Right cardiac atrium (tissue), 5 donors: ENCODE data around the gene TOP3B. TPM values are rescaled to one million over a fixed set of nuclear protein-coding genes. Genes with fewer than 3 reads are reported as not detected.
"Not testable (repeated sequence)": the region's sequence is repeated elsewhere in the genome, so short reads cannot be mapped to it uniquely, and the experiment has no call there.

Source experiments
- ATAC-seq, 2 donors: fragments of 200-7000 bp; cut with Tn5 transposase; one replicate each; pipeline versions ENCODE4 v1.8.0 to v1.9.1; 2020; ENCODE audit warnings: moderate library complexity in 2 of 2, mild to moderate bottlenecking in 1 of 2
- DNase-seq, 3 donors: peaks; one replicate each; pipeline ENCODE4 v3.0.0-alpha.2; 2020
- H3K27ac ChIP-seq: one replicate; pipeline ENCODE4 v1.5.1; 2013; ENCODE audit warnings: mild to moderate bottlenecking, low read length, control low read depth, moderate library complexity
- H3K27me3 ChIP-seq: one replicate; pipeline ENCODE4 v1.6.1; 2013; ENCODE audit not compliant: control insufficient read depth, insufficient read depth
- H3K4me1 ChIP-seq: one replicate; pipeline ENCODE4 v1.6.1; 2013; ENCODE audit warnings: low read length; ENCODE audit not compliant: control insufficient read depth, insufficient read depth
- H3K4me3 ChIP-seq: one replicate; pipeline ENCODE4 v1.5.1; 2013; ENCODE audit warnings: low read length, control low read depth
- H3K9me3 ChIP-seq: one replicate; pipeline ENCODE4 v1.6.1; 2013; ENCODE audit warnings: low read length; ENCODE audit not compliant: control insufficient read depth
- WGBS: extraction: QIAGEN DNeasy Blood & Tissue Kit; methylation state at CpG from one replicate; pipeline ENCODE4 v1.1.7; 2013; 5-methylcytosine and 5-hydroxymethylcytosine counted together
- intact Hi-C, 4 donors: fragments of 100-400 bp; cut with DNase I; formaldehyde crosslinking; loops; one replicate each; pipeline versions ENCODE4 v1.11.0 to v1.14.0; 2022 to 2023
- polyA plus RNA-seq: library from polyadenylated mRNA; stranded (reverse); fragments of 200-250 nt; gene quantifications from one replicate; pipeline ENCODE4 v1.2.3, GENCODE V29; 2013
- total RNA-seq, 4 donors: library from RNA; stranded (reverse); fragmentation: NEBNext Ultra II Directional; extraction: Animal tissue kit (Norgen Biotek cat#: 25700); gene quantifications; one replicate each; pipeline ENCODE4 v1.2.1, GENCODE V29; 2021
- donor health status: healthy with polysubstance abuse.
- donor health status: DM: no; HTN: yes; CAD: no.
- donor health status: DM: no; HTN: no; CAD: no.
- donor health status: DM: no; HTN: yes; CAD: no; lungs with severe emphysema.
- donor health status: DM: yes; HTN: yes; CAD: no.

The TOP3B gene
- total and polyA plus RNA-seq, 5 donors = 11.1 to 17.8 (median 12.8) TPM

GRCh38 chr22:21919526-21920307 is 62.9 kb downstream of the TOP3B start:
- no peak for ATAC-seq
- Histone ChIP-seq H3K4me3 (no peak overlapping the region), H3K27ac (no peak overlapping the region), H3K27me3 (no peaks in the 10 kb centered on the region), H3K9me3 (no peaks in the 10 kb centered on the region), H3K4me1 (no peaks in the 10 kb centered on the region)
- WGBS = 77% methylated on average over 20 of the region's 20 CpGs
- intact Hi-C loops = loop anchor here in 1 of 4 donors (10.0 kb wide), 1 partner anchor 45 kb away; no protein-coding TSS in a partner anchor
- DNase-seq = no peak

DNA sequence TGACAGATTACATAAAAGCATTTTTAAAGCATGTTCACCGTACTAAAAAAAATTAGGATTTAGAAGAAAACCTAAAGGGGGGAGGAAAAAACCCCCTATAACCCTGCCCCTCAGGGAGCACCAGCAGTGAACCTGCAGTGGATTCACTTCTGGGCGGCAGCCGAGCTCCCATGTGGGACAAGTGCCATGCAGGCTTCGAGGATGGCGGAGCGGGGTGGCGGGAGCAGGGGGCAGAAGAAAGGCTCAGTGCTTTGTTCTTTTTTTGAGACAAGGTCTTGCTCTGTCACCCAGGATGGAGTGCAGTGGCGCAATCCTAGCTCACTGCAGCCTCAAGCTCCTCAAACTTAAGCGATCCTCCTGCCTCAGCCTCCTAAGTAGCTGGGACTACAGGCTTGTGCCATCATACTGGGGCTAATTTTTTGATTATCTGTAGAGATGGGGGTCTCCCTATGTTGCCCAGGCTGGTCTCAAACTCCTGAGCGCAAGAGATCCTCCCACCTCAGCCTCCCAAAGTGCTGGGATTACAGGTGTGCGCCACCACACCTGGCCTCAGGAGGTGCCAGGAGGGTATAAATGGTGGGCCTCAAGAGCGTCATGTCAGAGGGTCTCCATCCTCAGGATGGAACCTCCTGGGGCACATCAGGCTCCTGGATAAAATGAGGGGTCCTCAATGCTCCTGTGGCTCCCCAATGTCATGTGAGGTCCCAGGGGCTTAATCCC is 64.0 kb downstream of the TOP3B start:
- intact Hi-C loops = no loop called here
- Histone ChIP-seq H3K4me3 (no peak overlapping the region), H3K4me1 (no peaks in the 10 kb centered on the region), H3K27me3 (no peaks in the 10 kb centered on the region), H3K27ac (no peak overlapping the region), H3K9me3 (no peaks in the 10 kb centered on the region)
- 96% methylated on average over 12 of the region's 12 CpGs for WGBS
- DNase-seq = no peak
- no peak for ATAC-seq

- Histone ChIP-seq H3K27me3 (no peaks in the 10 kb centered on the region), H3K4me3 (no peak overlapping the region), H3K4me1 (no peaks in the 10 kb centered on the region), H3K9me3 (no peaks in the 10 kb centered on the region), H3K27ac (no peak overlapping the region)
- no peak for DNase-seq
- 85% methylated on average over 6 of the region's 6 CpGs for WGBS
- no peak for ATAC-seq
- intact Hi-C loops = no loop called here
These were observed 64.7 kb downstream of the TOP3B start for GRCh38 chr22:21917959-21918261.

DNA sequence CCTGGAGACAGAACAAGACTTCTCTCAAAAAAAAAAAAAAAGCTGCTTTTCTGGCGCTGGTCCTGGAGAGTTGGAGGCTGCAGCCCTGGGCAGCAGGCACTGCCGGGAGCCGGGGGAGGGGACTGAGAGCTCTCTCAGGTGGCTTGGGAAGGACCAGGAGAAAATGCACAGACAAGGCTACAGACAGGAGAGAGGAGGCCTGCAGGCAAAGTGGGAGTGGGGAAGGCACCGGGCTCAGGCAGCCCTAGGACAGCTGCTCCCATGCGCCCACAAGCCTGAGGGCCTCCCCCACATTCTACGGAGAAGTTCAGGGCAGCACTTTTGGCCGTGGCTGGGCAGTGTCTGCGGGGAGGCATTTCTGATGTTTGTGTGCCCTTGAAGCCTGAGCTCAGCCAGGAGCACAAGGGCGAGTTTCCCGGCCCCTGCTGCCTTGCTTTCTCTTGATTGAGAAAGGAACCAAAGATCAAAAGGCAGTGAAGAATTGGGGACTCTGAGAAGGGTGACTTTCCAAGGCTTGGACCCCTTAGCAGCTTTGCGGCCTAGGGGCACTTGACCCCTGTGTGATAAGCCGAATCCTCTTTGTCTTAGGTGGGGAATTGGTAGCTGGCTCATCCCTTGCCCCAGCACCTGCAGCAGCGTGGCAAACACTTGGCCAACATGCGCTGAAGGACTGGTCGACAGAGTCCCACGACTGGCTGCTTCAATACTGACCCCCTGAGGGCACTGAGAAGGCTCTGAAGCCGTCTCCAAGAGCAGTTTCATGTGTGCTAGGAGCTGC is 65.2 kb downstream of the TOP3B start:
- ATAC-seq = peak; percentile 20 to 59
- Histone ChIP-seq H3K4me3 (no peak overlapping the region), H3K4me1 (no peaks in the 10 kb centered on the region), H3K9me3 (no peaks in the 10 kb centered on the region), H3K27ac (no peak overlapping the region), H3K27me3 (no peaks in the 10 kb centered on the region)
- intact Hi-C loops = no loop called here
- 49% methylated on average over 17 of the region's 17 CpGs for WGBS
- peak in 1 of 3 donors; percentile 66 for DNase-seq

DNA sequence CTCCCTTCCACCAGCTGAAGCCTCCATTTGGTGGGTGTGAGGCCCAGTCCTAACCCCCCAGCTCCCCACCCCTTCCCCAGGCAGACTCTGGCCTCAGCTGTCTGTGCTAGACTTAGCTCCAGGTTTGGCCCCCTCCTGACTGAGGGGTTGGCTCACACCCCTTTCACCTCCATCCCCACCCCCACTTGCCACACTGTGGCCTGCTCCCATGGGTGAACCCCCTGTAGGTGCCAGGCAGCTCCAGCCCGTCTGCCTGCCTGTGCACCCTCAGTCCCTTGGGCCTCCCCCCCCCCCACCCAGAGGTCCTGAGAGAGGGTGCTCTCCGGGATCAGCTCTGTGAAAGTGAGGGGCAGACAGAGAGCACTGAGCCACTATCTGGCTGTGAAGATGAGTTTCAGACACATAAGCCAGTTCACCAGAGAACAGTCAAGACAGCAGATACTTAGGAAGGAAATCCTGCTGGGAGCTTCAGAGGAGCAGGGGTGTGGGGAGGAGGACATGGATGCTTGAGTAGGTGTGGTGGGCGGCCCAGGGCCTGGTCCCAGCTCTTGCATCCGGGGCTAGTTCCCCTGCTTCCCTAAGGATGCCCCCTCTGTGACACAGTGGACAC is 66.2 kb downstream of the TOP3B start:
- Histone ChIP-seq H3K4me3 (no peak overlapping the region), H3K4me1 (no peaks in the 10 kb centered on the region), H3K27me3 (no peaks in the 10 kb centered on the region), H3K9me3 (no peaks in the 10 kb centered on the region), H3K27ac (no peak overlapping the region)
- DNase-seq (no peak), ATAC-seq (no peak)
- 73% methylated on average over 4 of the region's 4 CpGs for WGBS
- intact Hi-C loops = no loop called here

GRCh38 chr22:21915624-21916308 is 66.8 kb downstream of the TOP3B start:
- intact Hi-C loops = no loop called here
- peak in 1 of 2 donors; percentile 6 for ATAC-seq
- H3K9me3 ChIP-seq = no peaks in the 10 kb centered on the region
- H3K27ac ChIP-seq = no peak overlapping the region
- DNase-seq = no peak
- H3K27me3 ChIP-seq = no peaks in the 10 kb centered on the region
- H3K4me1 ChIP-seq = no peaks in the 10 kb centered on the region
- H3K4me3 ChIP-seq = no peak overlapping the region
- 92% methylated on average over 4 of the region's 4 CpGs for WGBS

- H3K4me3 ChIP-seq, DNase-seq, H3K27ac ChIP-seq, ATAC-seq, H3K4me1 ChIP-seq, H3K27me3 ChIP-seq, H3K9me3 ChIP-seq, intact Hi-C loops: not testable (repeated sequence)
- WGBS = 98% methylated on average over 8 of the region's 8 CpGs
These were observed 68.4 kb downstream of the TOP3B start for GRCh38 chr22:21914033-21914642.

DNA sequence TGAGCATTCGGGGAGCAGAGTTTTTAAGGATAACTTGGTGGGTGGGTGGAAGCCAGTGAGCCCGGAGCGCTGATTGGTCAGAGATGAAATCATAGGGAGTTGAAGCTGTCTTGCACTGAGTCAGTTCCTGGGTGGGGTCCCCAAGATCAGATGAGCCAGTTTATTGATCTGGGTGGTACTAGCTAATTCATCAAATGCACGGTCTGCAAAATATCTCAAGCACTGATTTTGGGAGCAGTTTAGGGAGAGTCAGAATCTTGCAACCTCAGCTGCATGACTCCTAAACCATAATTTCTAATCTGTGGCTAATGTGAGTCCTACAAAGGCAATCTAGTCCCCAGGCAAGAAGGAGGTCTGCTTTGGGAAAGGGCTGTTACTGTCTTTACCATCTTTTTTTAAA is 72.2 kb downstream of the TOP3B start:
- H3K27me3 ChIP-seq, H3K4me1 ChIP-seq, ATAC-seq, H3K4me3 ChIP-seq, H3K9me3 ChIP-seq, intact Hi-C loops, H3K27ac ChIP-seq: not testable (repeated sequence)
- DNase-seq = peak in 1 of 3 donors; percentile 16
- 91% methylated on average over 4 of the region's 4 CpGs for WGBS

GRCh38 chr22:21909871-21910270 is 72.7 kb downstream of the TOP3B start:
- H3K27me3 ChIP-seq = no peaks in the 10 kb centered on the region
- H3K9me3 ChIP-seq = no peaks in the 10 kb centered on the region
- no peak overlapping the region for H3K4me3 ChIP-seq
- no peak for DNase-seq
- ATAC-seq = no peak
- 97% methylated on average over 2 of the region's 2 CpGs for WGBS
- intact Hi-C loops = no loop called here
- H3K27ac ChIP-seq = no peak overlapping the region
- no peaks in the 10 kb centered on the region for H3K4me1 ChIP-seq
